Adipocyte (in vitro differentiated cells): ENCODE results near the gene PYY.
"Not testable (repeated sequence)": the region's sequence is repeated elsewhere in the genome, so short reads cannot be mapped to it uniquely, and the experiment has no call there.

Source experiments
- DNase-seq: peaks from one replicate; pipeline ENCODE4 v3.0.0-alpha.2; 2015; ENCODE audit warnings: low read depth
- H3K27me3 ChIP-seq: replicated peaks from 2 replicates; pipeline ENCODE4 v1.7.0; 2013; ENCODE audit warnings: mild to moderate bottlenecking, low read length, moderate library complexity; ENCODE audit not compliant: control insufficient read depth, insufficient read depth
- H3K36me3 ChIP-seq: 2 replicates; pipeline ENCODE4 v1.7.0; 2013; ENCODE audit warnings: low read length, mild to moderate bottlenecking, moderate library complexity; ENCODE audit not compliant: control insufficient read depth, insufficient read depth, severe bottlenecking
- H3K4me1 ChIP-seq: 2 replicates; pipeline ENCODE4 v1.7.0; 2013; ENCODE audit warnings: mild to moderate bottlenecking, low read length, moderate library complexity; ENCODE audit not compliant: control insufficient read depth, insufficient read depth
- H3K4me3 ChIP-seq: 2 replicates; pipeline ENCODE4 v1.7.0; 2013; ENCODE audit warnings: mild to moderate bottlenecking, low read length, moderate library complexity
- H3K9ac ChIP-seq: 2 replicates; pipeline ENCODE4 v1.7.0; 2013; ENCODE audit warnings: mild to moderate bottlenecking, low read length, moderate library complexity
- H3K9me3 ChIP-seq: 2 replicates; pipeline ENCODE4 v1.7.0; 2013; ENCODE audit warnings: mild to moderate bottlenecking, low read length, moderate library complexity; ENCODE audit not compliant: control insufficient read depth

PYY gene

DNA sequence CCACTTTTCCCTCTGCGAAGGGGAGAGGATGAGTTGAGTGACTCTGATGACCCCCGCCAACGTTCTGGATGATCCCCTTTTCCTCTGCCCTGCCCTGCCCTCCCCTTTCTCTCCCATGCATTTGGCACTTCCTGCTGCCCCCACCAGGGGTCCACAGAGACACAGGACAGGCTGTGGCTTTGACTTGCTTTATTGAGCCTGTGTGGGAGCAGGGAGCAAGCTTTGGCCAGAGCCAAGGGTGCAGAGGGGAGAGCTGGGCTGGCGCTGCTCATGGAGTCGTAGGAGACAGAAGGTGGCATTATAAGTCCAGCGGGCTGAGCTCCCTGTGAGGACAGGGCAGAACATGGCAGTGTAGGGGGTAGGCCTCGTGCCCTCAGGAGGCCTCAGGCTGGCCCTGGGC lies 13.1 kb downstream of the PYY start:
- Histone ChIP-seq H3K4me3 (no peak overlapping the region), H3K9me3 (no peaks in the 10 kb centered on the region), H3K27me3 (no peaks in the 10 kb centered on the region), H3K36me3 (no peaks in the 10 kb centered on the region), H3K4me1 (no peaks in the 10 kb centered on the region), H3K9ac (no peak overlapping the region)
- DNase-seq = peak; percentile 62

DNA sequence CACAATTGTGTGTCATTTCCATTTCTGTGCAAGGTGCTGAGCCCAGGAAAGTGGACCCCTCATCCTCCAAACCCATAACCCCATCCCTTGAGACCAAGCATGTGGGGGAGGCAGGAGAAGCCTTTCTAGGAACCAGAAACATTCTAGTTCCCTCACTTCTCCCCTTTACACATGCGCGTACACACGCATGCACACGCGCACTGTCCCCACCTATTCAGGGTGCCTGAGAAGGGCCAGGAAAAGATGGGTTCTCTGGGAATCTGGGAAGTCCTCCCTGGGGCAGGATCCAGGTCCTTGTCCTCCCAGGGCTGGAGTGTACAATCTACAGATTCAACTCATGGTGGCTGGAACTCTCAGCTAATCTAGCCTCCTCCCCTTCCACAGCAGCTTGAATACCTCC lies 13.9 kb downstream of the PYY start:
- H3K4me1 ChIP-seq = no peaks in the 10 kb centered on the region
- H3K4me3 ChIP-seq = no peak overlapping the region
- no peak for DNase-seq
- no peaks in the 10 kb centered on the region for H3K36me3 ChIP-seq
- no peaks in the 10 kb centered on the region for H3K27me3 ChIP-seq
- no peak overlapping the region for H3K9ac ChIP-seq
- H3K9me3 ChIP-seq = no peaks in the 10 kb centered on the region

- not testable (repeated sequence) for H3K27me3 ChIP-seq, DNase-seq, H3K36me3 ChIP-seq, H3K9me3 ChIP-seq, H3K9ac ChIP-seq, H3K4me3 ChIP-seq, H3K4me1 ChIP-seq
Measured at GRCh38 chr17:43939452-43939851, 14.3 kb downstream of the PYY start.

- Histone ChIP-seq H3K9me3 (no peaks in the 10 kb centered on the region), H3K4me1 (no peaks in the 10 kb centered on the region), H3K9ac (no peak overlapping the region), H3K4me3 (no peak overlapping the region), H3K27me3 (no peaks in the 10 kb centered on the region), H3K36me3 (no peaks in the 10 kb centered on the region)
- DNase-seq = no peak
Measured at GRCh38 chr17:43938838-43939182, 14.9 kb downstream of the PYY start.

DNA sequence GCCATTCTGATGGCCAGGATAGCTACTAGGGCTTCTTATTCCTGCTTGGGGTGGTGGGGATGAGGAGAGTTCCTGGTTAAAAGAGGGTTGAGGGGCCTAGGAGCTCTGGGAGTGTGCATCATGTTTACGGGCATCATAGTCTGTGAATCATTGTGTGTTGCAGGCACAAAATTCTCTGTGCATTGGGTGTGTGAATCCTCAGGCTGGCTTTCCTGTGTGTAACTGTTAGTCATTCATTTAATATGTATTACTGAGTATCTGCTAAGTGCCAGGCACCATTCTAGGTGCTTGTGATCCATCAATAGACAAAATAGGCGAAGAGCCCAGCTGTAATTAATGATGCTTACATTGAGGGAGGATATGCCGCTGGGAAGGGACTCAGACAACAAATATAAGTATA lies 17.3 kb downstream of the PYY start:
- Histone ChIP-seq H3K4me3 (no peak overlapping the region), H3K9me3 (no peaks in the 10 kb centered on the region), H3K4me1 (no peaks in the 10 kb centered on the region), H3K27me3 (no peaks in the 10 kb centered on the region), H3K9ac (no peak overlapping the region), H3K36me3 (no peaks in the 10 kb centered on the region)
- no peak for DNase-seq

GRCh38 chr17:43935926-43936261 lies 17.8 kb downstream of the PYY start:
- no peaks in the 10 kb centered on the region for H3K27me3 ChIP-seq
- H3K9ac ChIP-seq = no peak overlapping the region
- no peaks in the 10 kb centered on the region for H3K9me3 ChIP-seq
- H3K4me1 ChIP-seq = no peaks in the 10 kb centered on the region
- H3K36me3 ChIP-seq = no peaks in the 10 kb centered on the region
- no peak overlapping the region for H3K4me3 ChIP-seq
- DNase-seq = no peak

DNA sequence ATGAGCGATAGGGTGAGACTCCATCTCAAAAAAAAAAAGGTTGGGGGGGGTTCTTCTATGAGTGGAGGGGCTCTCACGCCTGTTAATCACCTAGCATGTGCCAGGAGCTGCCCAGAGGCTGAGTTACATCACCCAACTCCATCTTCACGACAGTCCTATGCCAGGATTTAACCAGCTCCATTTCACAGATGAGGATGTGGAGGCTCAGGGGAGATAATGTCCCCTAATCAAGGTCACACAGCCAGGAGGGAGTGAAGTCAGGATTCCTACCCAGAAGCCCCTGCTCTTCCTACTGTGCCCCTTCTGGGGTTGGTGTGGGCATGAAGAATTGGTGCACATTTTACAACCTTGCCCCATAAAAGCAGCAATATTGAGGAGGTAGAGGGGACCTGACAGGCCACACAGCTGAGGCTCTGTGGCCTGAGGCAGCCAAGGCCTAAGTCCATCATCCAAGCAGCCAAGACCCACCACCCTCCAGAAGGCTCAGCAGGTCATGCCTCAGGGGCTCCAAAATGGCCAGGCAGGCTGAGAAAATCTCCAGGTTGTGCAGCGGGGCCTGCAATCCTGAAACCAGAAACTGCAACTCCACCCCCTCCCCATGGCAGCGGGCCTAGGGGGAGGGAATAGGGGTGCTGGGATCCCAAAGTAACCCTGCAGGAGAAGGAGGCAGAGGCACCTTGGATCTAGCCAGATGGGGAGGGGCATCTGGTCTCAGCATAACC lies 18.4 kb downstream of the PYY start:
- Histone ChIP-seq H3K9ac (no peak overlapping the region), H3K4me1 (no peaks in the 10 kb centered on the region), H3K9me3 (no peaks in the 10 kb centered on the region), H3K4me3 (no peak overlapping the region), H3K27me3 (no peaks in the 10 kb centered on the region), H3K36me3 (no peaks in the 10 kb centered on the region)
- DNase-seq = no peak

GRCh38 chr17:43932923-43933322 lies 20.8 kb downstream of the PYY start:
- Histone ChIP-seq H3K4me3 (no peak overlapping the region), H3K9ac (no peak overlapping the region), H3K27me3 (no peaks in the 10 kb centered on the region), H3K36me3 (no peaks in the 10 kb centered on the region), H3K4me1 (no peaks in the 10 kb centered on the region), H3K9me3 (no peaks in the 10 kb centered on the region)
- DNase-seq = no peak

- H3K9ac ChIP-seq = no peak overlapping the region
- H3K27me3 ChIP-seq = peaks cover 3% of the 10 kb centered on the region
- no peaks in the 10 kb centered on the region for H3K9me3 ChIP-seq
- no peaks in the 10 kb centered on the region for H3K36me3 ChIP-seq
- DNase-seq = no peak
- H3K4me1 ChIP-seq = peaks cover 4% of the 10 kb centered on the region
- no peak overlapping the region for H3K4me3 ChIP-seq
Measured at GRCh38 chr17:43932357-43932756, 21.4 kb downstream of the PYY start.

DNA sequence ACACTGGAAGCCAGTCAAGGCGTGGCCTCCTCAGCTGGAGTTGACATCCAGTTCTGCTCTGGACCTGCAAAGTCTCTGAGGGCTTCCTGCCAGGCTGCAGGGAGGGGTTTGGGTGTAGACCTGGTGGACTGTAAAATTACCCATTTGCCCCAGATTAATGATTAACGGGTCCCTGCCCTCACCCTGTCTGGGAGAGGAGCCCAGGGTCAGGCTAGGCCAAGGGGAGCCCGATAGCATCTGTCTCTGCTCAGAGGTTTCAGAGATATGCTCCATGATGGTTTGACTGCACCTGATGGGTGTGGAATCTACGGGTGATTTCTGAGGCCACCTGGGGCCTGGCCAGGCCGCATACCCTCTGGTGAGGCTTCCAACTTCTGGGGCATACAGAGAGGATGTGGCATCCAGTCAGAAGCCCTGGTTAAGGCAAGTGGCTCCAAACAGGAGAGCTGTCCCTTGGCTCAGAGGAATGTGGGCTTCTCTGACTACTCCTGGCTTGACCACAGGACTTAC lies 22.6 kb downstream of the PYY start:
- Histone ChIP-seq H3K9ac (no peak overlapping the region), H3K4me3 (no peak overlapping the region), H3K9me3 (no peaks in the 10 kb centered on the region), H3K4me1 (peaks cover 9% of the 10 kb centered on the region), H3K36me3 (no peaks in the 10 kb centered on the region), H3K27me3 (peaks cover 8% of the 10 kb centered on the region)
- no peak for DNase-seq

GRCh38 chr17:43928609-43929008 lies 25.1 kb downstream of the PYY start:
- Histone ChIP-seq H3K4me3 (no peak overlapping the region), H3K36me3 (no peaks in the 10 kb centered on the region), H3K27me3 (peaks cover 31% of the 10 kb centered on the region), H3K9me3 (no peaks in the 10 kb centered on the region), H3K9ac (no peak overlapping the region), H3K4me1 (peaks cover 9% of the 10 kb centered on the region)
- no peak for DNase-seq

DNA sequence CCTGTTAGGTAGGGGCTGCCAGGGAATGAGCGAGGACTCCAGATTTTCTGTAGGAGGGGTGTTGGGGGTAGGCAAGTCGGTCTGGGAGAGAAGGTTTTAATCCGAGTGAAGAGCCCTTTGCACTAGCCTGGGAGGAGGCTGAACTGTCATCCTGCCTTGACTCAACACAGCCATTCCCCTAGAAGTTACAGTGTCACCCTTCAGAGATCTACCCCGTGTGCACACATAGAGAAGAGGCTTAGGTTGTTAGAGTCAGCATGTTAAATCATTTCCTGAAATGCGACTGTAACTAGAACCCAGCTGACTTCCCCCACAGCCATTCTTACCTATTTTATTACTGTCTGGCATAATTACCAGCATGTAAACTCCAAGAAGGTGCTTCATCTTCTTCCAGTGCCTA lies 25.8 kb downstream of the PYY start:
- not testable (repeated sequence) for H3K9me3 ChIP-seq, DNase-seq, H3K4me1 ChIP-seq, H3K36me3 ChIP-seq, H3K9ac ChIP-seq
- H3K4me3 ChIP-seq = peak overlapping the region; percentile 23
- peaks cover 35% of the 10 kb centered on the region for H3K27me3 ChIP-seq
